IPS-NIHi11 (cell line): ENCODE results near the gene SYNJ2BP.

Experiments used
- DNase-seq: peaks from one replicate; pipeline ENCODE4 v3.0.0; 2012; ENCODE audit warnings: mixed read lengths, low spot score

SYNJ2BP gene

GRCh38 chr14:70391493-70392391, 25.1 kb downstream of the SYNJ2BP start:
- no peak for DNase-seq

DNA sequence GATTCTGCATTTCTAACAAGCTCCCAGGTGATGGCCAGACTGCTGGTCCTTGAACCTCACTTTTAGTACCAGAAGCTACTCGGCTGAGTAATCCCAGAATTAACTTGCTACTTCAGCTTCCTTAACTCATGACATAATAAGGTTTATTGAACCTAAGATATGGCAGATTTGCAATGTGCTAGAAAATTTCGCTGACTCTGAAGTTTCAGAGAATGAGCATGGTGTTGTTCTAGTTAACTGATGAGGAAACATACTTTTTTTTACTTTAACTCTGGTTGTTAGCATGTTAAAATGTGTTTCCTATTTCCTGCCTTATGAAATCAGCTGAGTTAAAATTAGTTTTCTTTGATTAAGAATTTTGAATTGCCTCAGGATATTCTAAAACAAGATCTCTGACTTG, 34.4 kb downstream of the SYNJ2BP start:
- DNase-seq: no peak

DNA sequence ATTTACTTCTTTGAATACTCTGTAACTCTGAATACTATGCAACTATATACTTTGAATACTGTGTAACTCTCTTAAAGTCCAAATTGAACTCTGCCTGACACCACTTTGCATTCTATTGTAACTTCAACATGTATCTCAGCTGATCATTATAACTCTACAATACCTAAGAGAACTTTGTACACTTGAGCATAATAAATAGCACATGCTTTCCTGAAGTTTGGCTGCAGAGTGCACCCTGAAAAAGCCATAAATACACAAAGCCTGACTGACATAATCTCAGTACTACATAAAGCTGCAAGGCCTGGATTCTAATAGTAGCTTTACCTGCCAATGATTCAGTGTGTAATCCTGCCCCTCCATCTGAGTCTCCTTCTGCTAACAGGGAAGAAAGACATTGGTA, 36.1 kb downstream of the SYNJ2BP start:
- DNase-seq: no peak

- DNase-seq: no peak
These were observed 38.2 kb downstream of the SYNJ2BP start for GRCh38 chr14:70378696-70379095.
